Neural cell (in vitro differentiated cells): ENCODE results near the gene MT1M. TPM values are rescaled to one million over a fixed set of nuclear protein-coding genes. Genes with fewer than 3 reads are reported as not detected.

Experiments used
- H2AFZ ChIP-seq: fragments of 200-600, 300-800 bp; sonication (generic), shearing (Covaris generic); 2 replicates; pipeline ENCODE4 v1.6.0; 2014; ENCODE audit warnings: low read depth, mild to moderate bottlenecking, antibody characterized with exemption, low read length, moderate library complexity
- H3F3A ChIP-seq: fragments of 200-600 bp; shearing (Covaris generic); 2 replicates; pipeline ENCODE4 v1.6.1; 2016; ENCODE audit warnings: mild to moderate bottlenecking, moderate library complexity, mixed read lengths, antibody characterized with exemption, low read length; ENCODE audit not compliant: insufficient read depth, poor library complexity, severe bottlenecking
- H3K27ac ChIP-seq: fragments of 200-600, 300-800 bp; sonication (generic), shearing (Covaris generic); 2 replicates; pipeline ENCODE4 v1.5.1; 2014; ENCODE audit warnings: mild to moderate bottlenecking, low read length, moderate library complexity
- H3K27me3 ChIP-seq: fragments of 300-800, 200-600 bp; sonication (generic), shearing (Covaris generic); 2 replicates; pipeline ENCODE4 v1.6.0; 2014; ENCODE audit warnings: mild to moderate bottlenecking, low read depth, low read length, moderate library complexity; ENCODE audit not compliant: insufficient read depth
- H3K36me3 ChIP-seq: fragments of 300-800, 200-600 bp; sonication (generic), shearing (Covaris generic); 2 replicates; pipeline ENCODE4 v1.5.1; 2014; ENCODE audit warnings: mild to moderate bottlenecking, antibody characterized with exemption, low read length, moderate library complexity; ENCODE audit not compliant: insufficient read depth
- H3K4me2 ChIP-seq: fragments of 300-800, 200-600 bp; sonication (generic), shearing (Covaris generic); 2 replicates; pipeline ENCODE4 v1.6.0; 2014; ENCODE audit warnings: mild to moderate bottlenecking, low read length
- H3K4me3 ChIP-seq: fragments of 300-800, 200-600 bp; sonication (generic), shearing (Covaris generic); 2 replicates; pipeline ENCODE4 v1.5.1; 2014; ENCODE audit warnings: mild to moderate bottlenecking, low read length, moderate library complexity
- H3K79me2 ChIP-seq: fragments of 200-600 bp; shearing (Covaris generic); replicated peaks from 2 replicates; pipeline ENCODE4 v1.6.0; 2014; ENCODE audit warnings: mild to moderate bottlenecking, low read length, moderate library complexity; ENCODE audit not compliant: insufficient read depth
- H3K9ac ChIP-seq: fragments of 300-800, 200-600 bp; sonication (generic), shearing (Covaris generic); 2 replicates; pipeline ENCODE4 v1.6.1; 2016; ENCODE audit warnings: mild to moderate bottlenecking, low read length, mixed read lengths
- H3K9me2 ChIP-seq: fragments of 200-600 bp; shearing (Covaris generic); 2 replicates; pipeline ENCODE4 v1.6.1; 2016; ENCODE audit warnings: mild to moderate bottlenecking, low read length, mixed read lengths; ENCODE audit not compliant: insufficient read depth
- H3K9me3 ChIP-seq: fragments of 200-600, 300-800 bp; sonication (generic), shearing (Covaris generic); 2 replicates; pipeline ENCODE4 v1.6.1; 2016; ENCODE audit warnings: mild to moderate bottlenecking, mixed run types, low read length, moderate library complexity, mixed read lengths
- H4K20me1 ChIP-seq: fragments of 200-600 bp; shearing (Covaris generic); 2 replicates; pipeline ENCODE4 v1.6.1; 2016; ENCODE audit warnings: mild to moderate bottlenecking, mixed run types; ENCODE audit not compliant: insufficient read depth
- CTCF ChIP-seq: fragments of 450-650 bp; IDR thresholded peaks from 2 replicates; pipeline ENCODE4 v1.5.1; 2014; ENCODE audit warnings: antibody characterized with exemption, mild to moderate bottlenecking, moderate library complexity; ENCODE audit not compliant: poor library complexity, severe bottlenecking
- EP300 ChIP-seq: fragments of 450-650 bp; conservative IDR thresholded peaks from 2 replicates; pipeline ENCODE4 v1.6.1; 2014; ENCODE audit warnings: antibody characterized with exemption, mild to moderate bottlenecking, moderate library complexity; ENCODE audit not compliant: poor library complexity, severe bottlenecking
- EZH2 ChIP-seq: fragments of 200-600, 300-800 bp; shearing (Covaris generic), sonication (generic); IDR thresholded peaks from 2 replicates; pipeline ENCODE4 v1.6.1; 2014; ENCODE audit warnings: antibody characterized with exemption, low read length, borderline replicate concordance, mild to moderate bottlenecking; ENCODE audit not compliant: insufficient read depth, poor library complexity, severe bottlenecking
- MXI1 ChIP-seq: fragments of 450-650 bp; conservative IDR thresholded peaks from 2 replicates; pipeline ENCODE4 v1.6.1; 2014; ENCODE audit warnings: antibody characterized with exemption, mild to moderate bottlenecking; ENCODE audit not compliant: poor library complexity, severe bottlenecking
- POLR2AphosphoS5 ChIP-seq: IDR thresholded peaks from 2 replicates; pipeline ENCODE4 v1.6.1; 2012
- RAD21 ChIP-seq: fragments of 450-650 bp; conservative IDR thresholded peaks from 2 replicates; pipeline ENCODE4 v1.6.1; 2014; ENCODE audit warnings: antibody characterized with exemption, mild to moderate bottlenecking, moderate library complexity
- REST ChIP-seq: IDR thresholded peaks from 2 replicates; pipeline ENCODE4 v1.6.1; 2012; ENCODE audit warnings: borderline replicate concordance
- SMC3 ChIP-seq: fragments of 450-650 bp; conservative IDR thresholded peaks from 2 replicates; pipeline ENCODE4 v1.6.1; 2014; ENCODE audit warnings: antibody characterized with exemption, mild to moderate bottlenecking, moderate library complexity; ENCODE audit not compliant: poor library complexity
- TAF1 ChIP-seq: IDR thresholded peaks from 2 replicates; pipeline ENCODE4 v1.6.1; 2012; ENCODE audit warnings: low read depth
- polyA plus RNA-seq: library from polyadenylated mRNA; depleted of rRNA; stranded (reverse); fragments of >200 nt; gene quantifications from 2 replicates; pipeline ENCODE4 v1.2.3, GENCODE V29; 2014

The MT1M gene
- polyA plus RNA-seq, 1 donor from 2014 or later, result not detected

GRCh38 chr16:56623637-56624036 is 8.8 kb upstream of the MT1M start:
- H3K4me3 ChIP-seq, result no peak overlapping the region
- H3K4me2 ChIP-seq, result no peak overlapping the region
- H3K9me2 ChIP-seq, result no peaks in the 10 kb centered on the region
- no peaks in the 10 kb centered on the region for H3K36me3 ChIP-seq
- H4K20me1 ChIP-seq, result no peaks in the 10 kb centered on the region
- no peak overlapping the region for H3K9ac ChIP-seq
- no peaks in the 10 kb centered on the region for H3K9me3 ChIP-seq
- H2AFZ ChIP-seq, result no peak overlapping the region
- no peak overlapping the region for H3K27ac ChIP-seq
- no peak for TF ChIP-seq RAD21
- TF ChIP-seq REST, result no peak
- TF ChIP-seq MXI1, result no peak
- no peak for TF ChIP-seq TAF1
- TF ChIP-seq CTCF, result no peak
- no peak for TF ChIP-seq POLR2AphosphoS5
- no peak for TF ChIP-seq SMC3
- TF ChIP-seq EZH2, result no peak
- TF ChIP-seq EP300, result no peak
- H3K27me3 ChIP-seq, result peaks cover 69% of the 10 kb centered on the region
- no peaks in the 10 kb centered on the region for H3K79me2 ChIP-seq
- H3F3A ChIP-seq, result no peaks in the 10 kb centered on the region

GRCh38 chr16:56625140-56625942 is 7.1 kb upstream of the MT1M start, which contains the start of gene MT1E:
TSS of gene MT1E (plus strand) at chr16:56625781. CDS start at chr16:56625852, 71 bp downstream.
- no peak within 1 kb of the TSS for H3K9ac ChIP-seq

More at GRCh38 chr16:56625140-56625942, 7.1 kb upstream of the MT1M start, which contains the start of gene MT1E:
- H3K79me2 ChIP-seq, result no peaks in the 10 kb centered on the region
- no peak within 1 kb of the TSS for H3K27ac ChIP-seq
- H3F3A ChIP-seq, result no peaks in the 10 kb centered on the region
- no peaks in the 10 kb centered on the region for H3K9me3 ChIP-seq
- no peaks in the 10 kb centered on the region for H3K36me3 ChIP-seq
- TF ChIP-seq EZH2 (peak; percentile 20), SMC3 (no peak)
- peaks cover 69% of the 10 kb centered on the region for H3K27me3 ChIP-seq
- no peak within 1 kb of the TSS for H2AFZ ChIP-seq
- H3K4me3 ChIP-seq, result peak within 1 kb of the TSS; percentile 65
- peak within 1 kb of the TSS; percentile 28 for H3K4me2 ChIP-seq
- H3K9me2 ChIP-seq, result no peaks in the 10 kb centered on the region
- no peaks in the 10 kb centered on the region for H4K20me1 ChIP-seq
